HG02973 (cell line): Measurements from ENCODE around the gene KBTBD12.
"Not testable (repeated sequence)": the region's sequence is repeated elsewhere in the genome, so short reads cannot be mapped to it uniquely, and the experiment has no call there.

Experiments
- ATAC-seq: cut with Tn5 transposase; IDR thresholded peaks from one replicate; pipeline ENCODE4 v1.9.1; 2021; ENCODE audit warnings: moderate library complexity; ENCODE audit not compliant: unreplicated experiment

KBTBD12 gene

GRCh38 chr3:127903611-127904375 is 11.2 kb upstream of the KBTBD12 start:
- ATAC-seq, result no peak

- ATAC-seq, result no peak
Observed at GRCh38 chr3:127905556-127905955, 9.5 kb upstream of the KBTBD12 start.

GRCh38 chr3:127906653-127907052 is 8.4 kb upstream of the KBTBD12 start:
- not testable (repeated sequence) for ATAC-seq

- no peak for ATAC-seq
Observed at GRCh38 chr3:127908202-127908601, 6.8 kb upstream of the KBTBD12 start.

GRCh38 chr3:127908951-127909350 is 6.1 kb upstream of the KBTBD12 start:
- ATAC-seq, result no peak

GRCh38 chr3:127909646-127910045 is 5.4 kb upstream of the KBTBD12 start:
- ATAC-seq, result no peak

- no peak for ATAC-seq
Observed at GRCh38 chr3:127911421-127911931, 3.6 kb upstream of the KBTBD12 start.

- not testable (repeated sequence) for ATAC-seq
Observed at GRCh38 chr3:127913841-127914240, 1.2 kb upstream of the KBTBD12 start.

GRCh38 chr3:127914584-127914983 is 448 bp upstream of the KBTBD12 start:
- ATAC-seq, result no peak

GRCh38 chr3:127915937-127916493 is 983 bp downstream of the KBTBD12 start:
- ATAC-seq, result no peak

GRCh38 chr3:127920738-127921137 is 5.7 kb downstream of the KBTBD12 start:
- ATAC-seq, result no peak

- no peak for ATAC-seq
Observed at GRCh38 chr3:127923611-127924010, 8.6 kb downstream of the KBTBD12 start.

- no peak for ATAC-seq
Observed at GRCh38 chr3:127925384-127925783, 10.4 kb downstream of the KBTBD12 start.

GRCh38 chr3:127927829-127928604 is 13.0 kb downstream of the KBTBD12 start:
- ATAC-seq, result no peak

GRCh38 chr3:127929818-127930413 is 14.9 kb downstream of the KBTBD12 start:
- no peak for ATAC-seq

- ATAC-seq, result no peak
Observed at GRCh38 chr3:127933396-127933795, 18.4 kb downstream of the KBTBD12 start.

- no peak for ATAC-seq
Observed at GRCh38 chr3:127938800-127939199, 23.8 kb downstream of the KBTBD12 start.

- ATAC-seq, result no peak
Observed at GRCh38 chr3:127940116-127940515, 25.1 kb downstream of the KBTBD12 start.

- no peak for ATAC-seq
Observed at GRCh38 chr3:127942613-127943012, 27.6 kb downstream of the KBTBD12 start.

GRCh38 chr3:127948211-127948610 is 33.2 kb downstream of the KBTBD12 start:
- ATAC-seq, result no peak

- no peak for ATAC-seq
Observed at GRCh38 chr3:127949446-127950055, 34.5 kb downstream of the KBTBD12 start.
